ENCODE measurements around the gene CCL7. TPM values are rescaled to one million over a fixed set of nuclear protein-coding genes. Genes with fewer than 3 reads are reported as not detected.

The CCL7 gene
- total RNA-seq, 4 donors from 2014 or later = not detected

- 69 to 74% methylated on average over 4 of the region's 4 CpGs for WGBS, 2 donors
- Histone ChIP-seq H3K4me1 (no peaks in the 10 kb centered on the region), H3K27me3 (no peaks in the 10 kb centered on the region), H3K9me3 (no peaks in the 10 kb centered on the region), H3K4me3 (no peak within 1 kb of the TSS), H3K36me3 (no peaks in the 10 kb centered on the region), H3K27ac (no peak within 1 kb of the TSS)
- no peak for DNase-seq (ENCODE audit: low spot score in 2 of 2)
- TF ChIP-seq POLR2A (IDR thresholded peaks at IDR 0.05) (no peak), CTCF (IDR thresholded peaks at IDR 0.05) (no peak), EP300 (IDR thresholded peaks at IDR 0.05) (no peak)
Measured at GRCh38 chr17:34285286-34285792, 15.3 kb downstream of the CCL7 start, which contains the start of gene CCL11. TSS of gene CCL11 (plus strand) at chr17:34285742. CDS start at chr17:34285809, 67 bp downstream.

GRCh38 chr17:34287875-34288274 lies 17.9 kb downstream of the CCL7 start:
- no peaks in the 10 kb centered on the region for H3K9me3 ChIP-seq
- DNase-seq (ENCODE audit: low spot score in 2 of 2) = no peak
- H3K36me3 ChIP-seq = no peaks in the 10 kb centered on the region
- no peak overlapping the region for H3K4me3 ChIP-seq
- no peaks in the 10 kb centered on the region for H3K4me1 ChIP-seq
- H3K27me3 ChIP-seq = no peaks in the 10 kb centered on the region
- H3K27ac ChIP-seq = no peak overlapping the region
- no peak for TF ChIP-seq CTCF (IDR thresholded peaks at IDR 0.05)
- no peak for TF ChIP-seq EP300 (IDR thresholded peaks at IDR 0.05)
- TF ChIP-seq POLR2A (IDR thresholded peaks at IDR 0.05) = no peak
- 14% methylated on average over 2 of the region's 2 CpGs for WGBS, 2 donors

GRCh38 chr17:34290586-34290985 lies 20.6 kb downstream of the CCL7 start:
- Histone ChIP-seq H3K27ac (no peak overlapping the region), H3K27me3 (no peaks in the 10 kb centered on the region), H3K4me1 (no peaks in the 10 kb centered on the region), H3K4me3 (no peak overlapping the region), H3K9me3 (no peaks in the 10 kb centered on the region), H3K36me3 (no peaks in the 10 kb centered on the region)
- DNase-seq (ENCODE audit: low spot score in 2 of 2) = no peak
- TF ChIP-seq POLR2A (IDR thresholded peaks at IDR 0.05) = no peak
- WGBS, 2 donors = 66 to 67% methylated on average over 2 to 4 of the region's 4 CpGs

GRCh38 chr17:34291721-34292348 lies 21.8 kb downstream of the CCL7 start:
- Histone ChIP-seq H3K4me1 (no peaks in the 10 kb centered on the region), H3K9me3 (no peaks in the 10 kb centered on the region), H3K27ac (no peak overlapping the region), H3K27me3 (no peaks in the 10 kb centered on the region), H3K4me3 (no peak overlapping the region), H3K36me3 (no peaks in the 10 kb centered on the region)
- 82 to 96% methylated on average over 6 of the region's 6 CpGs for WGBS, 2 donors
- no peak for DNase-seq (ENCODE audit: low spot score in 2 of 2)
- TF ChIP-seq EP300 (IDR thresholded peaks at IDR 0.05) (no peak), POLR2A (IDR thresholded peaks at IDR 0.05) (no peak), CTCF (IDR thresholded peaks at IDR 0.05) (no peak)

GRCh38 chr17:34299027-34299426 lies 29.0 kb downstream of the CCL7 start:
- H3K27me3 ChIP-seq = no peaks in the 10 kb centered on the region
- no peak for DNase-seq (ENCODE audit: low spot score in 2 of 2)
- no peaks in the 10 kb centered on the region for H3K9me3 ChIP-seq
- no peak for TF ChIP-seq CTCF (IDR thresholded peaks at IDR 0.05)
- no peak for TF ChIP-seq POLR2A (IDR thresholded peaks at IDR 0.05)
- TF ChIP-seq EP300 (IDR thresholded peaks at IDR 0.05) = no peak
- H3K4me1 ChIP-seq = peaks cover 0 to 21% (median 0%) of the 10 kb centered on the region in 4 donors
- 85 to 98% methylated on average over 2 of the region's 2 CpGs for WGBS, 2 donors
- no peak overlapping the region for H3K27ac ChIP-seq
- H3K36me3 ChIP-seq = no peaks in the 10 kb centered on the region
- H3K4me3 ChIP-seq = no peak overlapping the region

All from tibial nerve (tissue), 4 donors.